GM23338 (cell line): ENCODE data around the gene TLE3.

Experiments
- CTCF ChIP-seq, 2 experiments: fragments of 200-600 bp in 1 of 2; sonication (generic) in 1 of 2; conservative IDR thresholded peaks; 2 replicates each; pipeline versions ENCODE4 v1.5.1 to v1.6.1; 2016 to 2017; ENCODE audit warnings: antibody characterized with exemption in 2 of 2, low read depth in 2 of 2, mild to moderate bottlenecking in 2 of 2, moderate library complexity in 1 of 2
- ETS1 ChIP-seq: IDR thresholded peaks from 2 replicates; pipeline ENCODE4 v1.6.1; 2016; ENCODE audit warnings: antibody characterized with exemption
- EZH2 ChIP-seq: fragments of 200-600 bp; sonication (generic); IDR thresholded peaks from one replicate; pipeline ENCODE4 v1.8.0; 2017; ENCODE audit warnings: antibody characterized with exemption, mild to moderate bottlenecking, low read depth; ENCODE audit not compliant: unreplicated experiment
- EZH2phosphoT487 ChIP-seq: fragments of 200-600 bp; sonication (generic); IDR thresholded peaks from one replicate; pipeline ENCODE4 v1.8.1; 2018; ENCODE audit warnings: antibody characterized with exemption; ENCODE audit not compliant: unreplicated experiment
- NANOG ChIP-seq: IDR thresholded peaks from 2 replicates; pipeline ENCODE4 v1.6.1; 2016; ENCODE audit warnings: antibody characterized with exemption, borderline replicate concordance
- POLR2AphosphoS5 ChIP-seq: IDR thresholded peaks from 2 replicates; pipeline ENCODE4 v1.6.1; 2016; ENCODE audit warnings: antibody characterized with exemption, low read depth
- REST ChIP-seq: IDR thresholded peaks from one replicate; pipeline ENCODE4 v1.6.1; 2018; ENCODE audit warnings: antibody characterized with exemption; ENCODE audit not compliant: unreplicated experiment

- TF ChIP-seq CTCF (conservative IDR thresholded peaks at IDR 0.05; ENCODE audit: low read depth in 2 of 2) (no peak), REST (no peak), POLR2AphosphoS5 (no peak), EZH2 (no peak), ETS1 (no peak), EZH2phosphoT487 (no peak), NANOG (no peak)
These were observed 91.2 kb downstream of the TLE3 start for GRCh38 chr15:70006259-70007147.
